Umbilical cord (tissue), 2 donors: Measurements from ENCODE around the gene ZBED6. TPM values are rescaled to one million over a fixed set of nuclear protein-coding genes. Genes with fewer than 3 reads are reported as not detected.
"Not testable (repeated sequence)": the region's sequence is repeated elsewhere in the genome, so short reads cannot be mapped to it uniquely, and the experiment has no call there.

Experiments
- DNase-seq: peaks from one replicate; pipeline ENCODE4 v3.0.0-alpha.2; 2015; ENCODE audit warnings: low spot score
- total RNA-seq: library from RNA; depleted of rRNA; stranded (reverse); fragments of >200 nt; gene quantifications from one replicate; pipeline ENCODE4 v1.2.3, GENCODE V29; 2014; ENCODE audit warnings: low replicate concordance; ENCODE audit not compliant: insufficient read depth

ZBED6 gene
- total RNA-seq, 1 donor from 2014 or later: 11.8 TPM

- DNase-seq: no peak
Observed at GRCh38 chr1:203781962-203782361, 13.5 kb upstream of the ZBED6 start.

GRCh38 chr1:203789966-203790365 is 5.5 kb upstream of the ZBED6 start:
- no peak for DNase-seq

GRCh38 chr1:203791498-203791897 is 3.9 kb upstream of the ZBED6 start:
- DNase-seq: no peak

- no peak for DNase-seq
Observed at GRCh38 chr1:203792486-203792885, 2.9 kb upstream of the ZBED6 start.

- DNase-seq: not testable (repeated sequence)
Observed at GRCh38 chr1:203793561-203793960, 1.9 kb upstream of the ZBED6 start.

- no peak for DNase-seq
Observed at GRCh38 chr1:203794764-203795440, 521 bp upstream of the ZBED6 start.

- DNase-seq: peak; percentile 66
Observed at GRCh38 chr1:203796236-203796605, 798 bp downstream of the ZBED6 start.

- no peak for DNase-seq
Observed at GRCh38 chr1:203797216-203797615, 1.8 kb downstream of the ZBED6 start.

GRCh38 chr1:203797948-203798655 is 2.7 kb downstream of the ZBED6 start:
- peak; percentile 37 for DNase-seq

- no peak for DNase-seq
Observed at GRCh38 chr1:203799157-203799556, 3.7 kb downstream of the ZBED6 start.

- no peak for DNase-seq
Observed at GRCh38 chr1:203799971-203800370, 4.5 kb downstream of the ZBED6 start.

- DNase-seq: no peak
Observed at GRCh38 chr1:203805689-203806088, 10.3 kb downstream of the ZBED6 start.

GRCh38 chr1:203807196-203807595 is 11.8 kb downstream of the ZBED6 start:
- peak; percentile 65 for DNase-seq

GRCh38 chr1:203813581-203814341 is 18.3 kb downstream of the ZBED6 start:
- no peak for DNase-seq

- no peak for DNase-seq
Observed at GRCh38 chr1:203818399-203818798, 23.0 kb downstream of the ZBED6 start.

GRCh38 chr1:203823306-203823705 is 27.9 kb downstream of the ZBED6 start:
- DNase-seq: no peak

GRCh38 chr1:203826175-203826574 is 30.8 kb downstream of the ZBED6 start:
- DNase-seq: no peak

- no peak for DNase-seq
Observed at GRCh38 chr1:203828002-203828401, 32.6 kb downstream of the ZBED6 start.

GRCh38 chr1:203828503-203828902 is 33.1 kb downstream of the ZBED6 start:
- no peak for DNase-seq

GRCh38 chr1:203829247-203829646 is 33.8 kb downstream of the ZBED6 start:
- DNase-seq: not testable (repeated sequence)

GRCh38 chr1:203835476-203835875 is 40.1 kb downstream of the ZBED6 start:
- DNase-seq: no peak

- DNase-seq: peak; percentile 43
Observed at GRCh38 chr1:203839081-203839480, 43.7 kb downstream of the ZBED6 start.
